HG02571 (cell line): ENCODE measurements around the gene DPF3.

ENCODE experiments used
- ATAC-seq: cut with Tn5 transposase; IDR thresholded peaks from one replicate; pipeline ENCODE4 v1.9.1; 2021; ENCODE audit warnings: mild to moderate bottlenecking, moderate library complexity; ENCODE audit not compliant: unreplicated experiment

DPF3 gene

GRCh38 chr14:72844524-72844923 lies 49.4 kb downstream of the DPF3 start:
- no peak for ATAC-seq

GRCh38 chr14:72839753-72840607 lies 53.9 kb downstream of the DPF3 start:
- ATAC-seq: no peak

- ATAC-seq: no peak
These were observed 54.5 kb downstream of the DPF3 start for GRCh38 chr14:72839351-72839750.

- no peak for ATAC-seq
These were observed 57.8 kb downstream of the DPF3 start for GRCh38 chr14:72836085-72836484.

- no peak for ATAC-seq
These were observed 60.7 kb downstream of the DPF3 start for GRCh38 chr14:72833174-72833573.

- ATAC-seq: no peak
These were observed 62.9 kb downstream of the DPF3 start for GRCh38 chr14:72830786-72831594.

- no peak for ATAC-seq
These were observed 63.5 kb downstream of the DPF3 start for GRCh38 chr14:72830356-72830755.

- ATAC-seq: no peak
These were observed 65.3 kb downstream of the DPF3 start for GRCh38 chr14:72828604-72829003.

GRCh38 chr14:72826039-72826438 lies 67.9 kb downstream of the DPF3 start:
- no peak for ATAC-seq

GRCh38 chr14:72825486-72825885 lies 68.4 kb downstream of the DPF3 start:
- no peak for ATAC-seq

GRCh38 chr14:72824051-72824450 lies 69.8 kb downstream of the DPF3 start:
- no peak for ATAC-seq

- ATAC-seq: no peak
These were observed 70.8 kb downstream of the DPF3 start for GRCh38 chr14:72822946-72823611.

GRCh38 chr14:72818998-72819397 lies 74.9 kb downstream of the DPF3 start:
- no peak for ATAC-seq

- no peak for ATAC-seq
These were observed 77.6 kb downstream of the DPF3 start for GRCh38 chr14:72816287-72816686.

- ATAC-seq: no peak
These were observed 78.5 kb downstream of the DPF3 start for GRCh38 chr14:72815430-72815829.

- no peak for ATAC-seq
These were observed 81.5 kb downstream of the DPF3 start for GRCh38 chr14:72812292-72812851.

GRCh38 chr14:72810201-72810600 lies 83.7 kb downstream of the DPF3 start:
- ATAC-seq: no peak

GRCh38 chr14:72809063-72809462 lies 84.8 kb downstream of the DPF3 start:
- no peak for ATAC-seq

- ATAC-seq: no peak
These were observed 85.3 kb downstream of the DPF3 start for GRCh38 chr14:72808564-72808963.

- no peak for ATAC-seq
These were observed 91.3 kb downstream of the DPF3 start for GRCh38 chr14:72802588-72802946.

- ATAC-seq: no peak
These were observed 91.9 kb downstream of the DPF3 start for GRCh38 chr14:72801836-72802587.
